ENCODE measurements around the gene TREH. TPM values are rescaled to one million over a fixed set of nuclear protein-coding genes. Genes with fewer than 3 reads are reported as not detected.

The TREH gene
- total and polyA plus RNA-seq, 2 experiments from 2014 or later: 0.06 TPM; not detected in 1

GRCh38 chr11:118673361-118674081 lies 5.9 kb downstream of the TREH start:
- no peak for DNase-seq
- Histone ChIP-seq H3K79me2 (ENCODE audit: insufficient read depth) (no peaks in the 10 kb centered on the region), H3K9me3 (ENCODE audit: low read depth) (no peaks in the 10 kb centered on the region), H3K27me3 (replicated peaks; ENCODE audit: insufficient read depth) (no peaks in the 10 kb centered on the region), H3K4me2 (ENCODE audit: unreplicated experiment) (no peak overlapping the region), H2AFZ (no peak overlapping the region), H3K27ac (no peak overlapping the region), H3K4me3 (no peak overlapping the region), H3F3A (ENCODE audit: insufficient read depth) (peaks cover 8% of the 10 kb centered on the region), H3K4me1 (ENCODE audit: insufficient read depth) (no peaks in the 10 kb centered on the region), H3K36me3 (ENCODE audit: low read depth) (no peaks in the 10 kb centered on the region), H3K9me2 (ENCODE audit: insufficient read depth) (no peaks in the 10 kb centered on the region), H4K20me1 (ENCODE audit: insufficient read depth) (no peaks in the 10 kb centered on the region), H3K9ac (no peak overlapping the region)
- TF ChIP-seq EZH2 (IDR thresholded peaks at IDR 0.05; ENCODE audit: insufficient read depth, poor library complexity, severe bottlenecking) (no peak), EZH2phosphoT487 (IDR thresholded peaks at IDR 0.05; ENCODE audit: insufficient read depth, low read depth) (no peak)
- in situ Hi-C loops (cut with MboI): no loop called here
- 69 to 74% methylated on average over 6 of the region's 6 CpGs for WGBS, 2 experiments (ENCODE audit: low coverage in 1 of 2, low lambda C conversion rate in 2 of 2, missing lambda C conversion rate in 2 of 2)

- Histone ChIP-seq H3K9me2 (ENCODE audit: insufficient read depth) (no peaks in the 10 kb centered on the region), H3K4me1 (ENCODE audit: insufficient read depth) (no peaks in the 10 kb centered on the region)
- in situ Hi-C loops (cut with MboI): no loop called here
Observed at GRCh38 chr11:118672846-118673245, 6.6 kb downstream of the TREH start.

DNA sequence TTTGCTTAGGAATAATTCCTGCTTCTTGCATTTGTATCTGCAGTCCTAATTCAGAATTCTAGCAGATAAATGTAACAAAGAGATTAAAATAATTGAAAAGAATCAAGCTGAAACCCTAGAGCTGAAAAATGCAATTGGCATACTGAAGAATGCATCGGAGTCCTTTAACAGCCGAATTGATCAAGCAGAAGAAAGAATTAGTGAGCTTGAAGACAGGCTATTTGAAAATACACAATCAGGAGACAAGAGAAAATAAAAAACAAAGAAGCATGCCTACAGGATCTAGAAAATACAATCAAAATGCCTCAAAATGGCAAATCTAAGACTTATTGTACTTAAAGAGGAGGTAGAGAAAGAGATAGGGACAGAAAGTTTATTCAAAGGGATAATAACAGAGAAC lies 8.2 kb downstream of the TREH start:
- Histone ChIP-seq H3K36me3 (ENCODE audit: low read depth) (no peaks in the 10 kb centered on the region), H3K9me3 (ENCODE audit: low read depth) (no peaks in the 10 kb centered on the region), H3K27me3 (replicated peaks; ENCODE audit: insufficient read depth) (no peaks in the 10 kb centered on the region), H3K27ac (no peak overlapping the region), H2AFZ (no peak overlapping the region), H3K9ac (no peak overlapping the region), H3K4me1 (ENCODE audit: insufficient read depth) (no peaks in the 10 kb centered on the region), H3K9me2 (ENCODE audit: insufficient read depth) (no peaks in the 10 kb centered on the region), H3K4me2 (ENCODE audit: unreplicated experiment) (no peak overlapping the region), H3K79me2 (ENCODE audit: insufficient read depth) (no peaks in the 10 kb centered on the region), H3F3A (ENCODE audit: insufficient read depth) (peaks cover 8% of the 10 kb centered on the region), H3K4me3 (no peak overlapping the region), H4K20me1 (ENCODE audit: insufficient read depth) (no peaks in the 10 kb centered on the region)
- DNase-seq: no peak
- in situ Hi-C loops (cut with MboI): no loop called here
- WGBS, 2 experiments (ENCODE audit: low coverage in 1 of 2, low lambda C conversion rate in 2 of 2, missing lambda C conversion rate in 2 of 2): 92% methylated on average over 2 of the region's 2 CpGs
- TF ChIP-seq EZH2phosphoT487 (IDR thresholded peaks at IDR 0.05; ENCODE audit: insufficient read depth, low read depth) (no peak), EZH2 (IDR thresholded peaks at IDR 0.05; ENCODE audit: insufficient read depth, poor library complexity, severe bottlenecking) (no peak)

More at GRCh38 chr11:118672846-118673245, 6.6 kb downstream of the TREH start:
- Histone ChIP-seq H3K4me3 (no peak overlapping the region), H3K79me2 (ENCODE audit: insufficient read depth) (no peaks in the 10 kb centered on the region), H3K36me3 (ENCODE audit: low read depth) (no peaks in the 10 kb centered on the region), H2AFZ (no peak overlapping the region), H3K9ac (no peak overlapping the region), H3K27me3 (replicated peaks; ENCODE audit: insufficient read depth) (no peaks in the 10 kb centered on the region), H4K20me1 (ENCODE audit: insufficient read depth) (no peaks in the 10 kb centered on the region), H3K27ac (no peak overlapping the region), H3K9me3 (ENCODE audit: low read depth) (no peaks in the 10 kb centered on the region), H3K4me2 (ENCODE audit: unreplicated experiment) (no peak overlapping the region), H3F3A (ENCODE audit: insufficient read depth) (peaks cover 8% of the 10 kb centered on the region)
- TF ChIP-seq EZH2phosphoT487 (IDR thresholded peaks at IDR 0.05; ENCODE audit: insufficient read depth, low read depth) (no peak), EZH2 (IDR thresholded peaks at IDR 0.05; ENCODE audit: insufficient read depth, poor library complexity, severe bottlenecking) (no peak)
- peak; percentile 47 for DNase-seq
- WGBS, 2 experiments (ENCODE audit: low coverage in 1 of 2, low lambda C conversion rate in 2 of 2, missing lambda C conversion rate in 2 of 2): 6% methylated on average over 1 of the region's 1 CpG

GRCh38 chr11:118670063-118670462 lies 9.4 kb downstream of the TREH start:
- Histone ChIP-seq H3K9me3 (ENCODE audit: low read depth) (no peaks in the 10 kb centered on the region), H4K20me1 (ENCODE audit: insufficient read depth) (no peaks in the 10 kb centered on the region), H3K36me3 (ENCODE audit: low read depth) (no peaks in the 10 kb centered on the region), H3K9me2 (ENCODE audit: insufficient read depth) (no peaks in the 10 kb centered on the region), H3K4me1 (ENCODE audit: insufficient read depth) (no peaks in the 10 kb centered on the region), H3K4me3 (no peak overlapping the region), H3K79me2 (ENCODE audit: insufficient read depth) (no peaks in the 10 kb centered on the region), H3F3A (ENCODE audit: insufficient read depth) (peaks cover 8% of the 10 kb centered on the region), H2AFZ (no peak overlapping the region), H3K4me2 (ENCODE audit: unreplicated experiment) (no peak overlapping the region), H3K27me3 (replicated peaks; ENCODE audit: insufficient read depth) (no peaks in the 10 kb centered on the region), H3K9ac (no peak overlapping the region), H3K27ac (no peak overlapping the region)
- in situ Hi-C loops (cut with MboI): no loop called here
- 47 to 58% methylated on average over 2 of the region's 2 CpGs for WGBS, 2 experiments (ENCODE audit: low coverage in 1 of 2, low lambda C conversion rate in 2 of 2, missing lambda C conversion rate in 2 of 2)
- TF ChIP-seq EZH2phosphoT487 (IDR thresholded peaks at IDR 0.05; ENCODE audit: insufficient read depth, low read depth) (no peak), EZH2 (IDR thresholded peaks at IDR 0.05; ENCODE audit: insufficient read depth, poor library complexity, severe bottlenecking) (no peak)
- DNase-seq: no peak

Data from GM23248 (cell line).